Measurements from ENCODE around the gene COL4A1.

COL4A1 gene

GRCh38 chr13:110233951-110234280, 73.0 kb downstream of the COL4A1 start:
- Mint-ChIP-seq H3K27ac (no peak overlapping the region), H3K36me3 (no peaks in the 10 kb centered on the region), H3K27me3 (peaks cover 15% of the 10 kb centered on the region), H3K4me1 (ENCODE audit: low read depth) (no peaks in the 10 kb centered on the region), H3K9me3 (ENCODE audit: low read depth) (no peaks in the 10 kb centered on the region), H3K4me3 (no peak overlapping the region)

DNA sequence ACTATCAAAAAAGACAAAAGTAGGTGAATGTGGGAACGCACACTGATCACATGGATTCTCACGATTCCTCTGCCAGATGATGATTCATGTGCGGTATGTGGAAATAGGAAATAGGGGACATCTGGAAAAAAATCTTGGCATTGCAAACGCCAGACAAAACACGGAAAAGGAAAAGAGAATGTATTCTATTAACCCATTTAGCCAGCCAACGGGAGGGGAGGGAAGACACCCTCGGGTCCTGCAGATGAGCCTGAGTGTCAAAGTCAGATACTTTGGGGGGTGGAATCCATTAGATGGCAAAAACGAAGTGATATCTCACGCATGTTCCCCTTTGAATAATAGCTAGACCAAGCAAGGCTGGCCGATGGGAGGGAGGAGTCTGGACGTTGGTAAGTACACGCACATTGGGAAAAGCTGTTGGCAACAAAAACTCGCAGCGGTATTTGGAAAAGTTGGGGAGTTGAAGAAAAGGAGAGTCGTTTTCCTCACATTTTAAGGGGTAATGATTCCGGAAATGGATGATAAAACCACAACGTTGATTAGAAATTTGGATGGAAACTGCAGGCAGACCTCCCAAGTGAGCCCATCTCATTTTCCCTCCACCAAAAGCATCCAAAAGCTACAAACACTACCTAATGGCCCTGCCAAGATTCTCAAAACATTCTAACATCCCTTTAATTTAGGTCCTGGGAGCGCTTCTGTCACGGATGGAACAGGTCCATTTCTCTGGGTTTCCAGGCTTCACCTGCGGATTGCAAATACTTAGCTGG, 73.6 kb downstream of the COL4A1 start:
- no peak overlapping the region for H3K27ac Mint-ChIP-seq
- H3K36me3 Mint-ChIP-seq: no peaks in the 10 kb centered on the region
- H3K4me3 Mint-ChIP-seq: no peak overlapping the region
- H3K4me1 Mint-ChIP-seq (ENCODE audit: low read depth): no peaks in the 10 kb centered on the region
- peaks cover 15% of the 10 kb centered on the region for H3K27me3 Mint-ChIP-seq
- no peaks in the 10 kb centered on the region for H3K9me3 Mint-ChIP-seq (ENCODE audit: low read depth)

- peaks cover 15% of the 10 kb centered on the region for H3K27me3 Mint-ChIP-seq
- no peaks in the 10 kb centered on the region for H3K4me1 Mint-ChIP-seq (ENCODE audit: low read depth)
- no peaks in the 10 kb centered on the region for H3K36me3 Mint-ChIP-seq
- H3K27ac Mint-ChIP-seq: no peak overlapping the region
- H3K4me3 Mint-ChIP-seq: no peak overlapping the region
- no peaks in the 10 kb centered on the region for H3K9me3 Mint-ChIP-seq (ENCODE audit: low read depth)
These were observed 74.2 kb downstream of the COL4A1 start for GRCh38 chr13:110232756-110233155.

- Mint-ChIP-seq H3K27me3 (peaks cover 15% of the 10 kb centered on the region), H3K27ac (no peak overlapping the region), H3K4me3 (no peak overlapping the region), H3K4me1 (ENCODE audit: low read depth) (no peaks in the 10 kb centered on the region), H3K36me3 (no peaks in the 10 kb centered on the region), H3K9me3 (ENCODE audit: low read depth) (no peaks in the 10 kb centered on the region)
These were observed 74.8 kb downstream of the COL4A1 start for GRCh38 chr13:110232142-110232541.

DNA sequence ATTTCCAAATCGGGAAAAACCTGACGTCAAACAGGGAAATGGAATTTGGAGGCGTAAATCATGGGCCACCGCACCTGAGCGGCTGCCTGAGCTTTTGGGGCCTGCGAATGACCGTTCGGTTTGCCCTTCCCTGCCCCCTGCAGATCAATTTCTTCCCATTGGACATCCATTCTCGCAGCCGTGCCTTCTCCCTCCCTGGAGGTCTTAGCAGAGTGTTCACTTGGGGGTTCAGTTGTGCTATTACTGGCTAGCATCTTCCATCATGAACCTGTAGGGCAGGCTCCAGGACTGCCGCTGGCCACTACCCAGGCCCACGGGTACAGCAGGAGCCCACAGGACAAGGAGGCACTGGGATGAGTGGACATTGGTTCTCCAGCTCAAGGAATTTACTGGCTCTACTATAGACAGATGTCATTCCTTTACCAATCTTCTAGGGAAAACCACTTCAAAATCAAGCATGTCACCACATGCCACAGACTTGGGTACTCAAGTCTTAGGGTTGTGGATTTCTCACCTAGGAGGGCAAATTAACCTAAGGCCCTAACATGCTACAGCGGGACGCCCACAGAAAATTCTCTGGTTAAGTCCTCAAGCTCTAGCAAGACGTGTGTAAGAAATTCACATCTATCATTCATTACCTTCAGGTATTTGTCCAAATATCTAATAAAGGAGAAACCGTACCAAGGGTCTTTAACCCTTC, 75.5 kb downstream of the COL4A1 start:
- Mint-ChIP-seq H3K27ac (no peak overlapping the region), H3K36me3 (no peaks in the 10 kb centered on the region), H3K27me3 (peaks cover 14% of the 10 kb centered on the region), H3K4me1 (ENCODE audit: low read depth) (no peaks in the 10 kb centered on the region), H3K9me3 (ENCODE audit: low read depth) (no peaks in the 10 kb centered on the region), H3K4me3 (no peak overlapping the region)

DNA sequence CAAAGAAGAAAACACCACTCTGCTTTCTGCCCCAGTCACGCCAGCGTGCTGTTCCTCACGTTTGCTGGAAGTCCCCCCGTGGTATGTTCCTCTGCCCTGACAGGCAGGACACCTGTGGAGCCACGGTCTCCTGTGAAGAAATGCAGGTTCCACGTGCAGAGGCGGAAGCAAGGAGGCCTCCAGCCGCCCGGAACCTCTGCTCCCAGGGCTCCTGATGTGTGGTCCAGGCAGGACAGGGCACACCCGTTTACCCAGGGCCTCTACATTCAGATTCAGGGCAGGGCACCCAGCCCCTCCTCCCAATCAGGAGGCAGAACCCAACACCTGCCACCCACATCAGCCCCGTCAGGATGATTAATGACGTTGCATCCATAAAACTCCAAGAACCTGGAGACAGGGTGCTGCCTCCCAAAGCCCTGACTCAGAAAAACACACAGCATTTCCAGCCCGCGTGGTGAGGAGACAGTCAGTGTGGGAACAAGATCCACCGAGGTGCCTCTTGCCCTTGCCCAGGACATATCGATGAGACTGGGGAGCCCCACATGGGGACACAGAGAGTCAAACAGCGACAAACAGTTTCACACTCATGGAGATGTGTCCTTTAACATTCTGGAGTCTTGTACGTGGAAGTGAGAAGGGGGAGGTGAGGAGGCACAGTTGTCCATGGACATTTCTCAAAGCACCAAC, 76.2 kb downstream of the COL4A1 start:
- Mint-ChIP-seq H3K27ac (no peak overlapping the region), H3K36me3 (no peaks in the 10 kb centered on the region), H3K27me3 (peaks cover 14% of the 10 kb centered on the region), H3K4me3 (no peak overlapping the region), H3K9me3 (ENCODE audit: low read depth) (no peaks in the 10 kb centered on the region), H3K4me1 (ENCODE audit: low read depth) (no peaks in the 10 kb centered on the region)

DNA sequence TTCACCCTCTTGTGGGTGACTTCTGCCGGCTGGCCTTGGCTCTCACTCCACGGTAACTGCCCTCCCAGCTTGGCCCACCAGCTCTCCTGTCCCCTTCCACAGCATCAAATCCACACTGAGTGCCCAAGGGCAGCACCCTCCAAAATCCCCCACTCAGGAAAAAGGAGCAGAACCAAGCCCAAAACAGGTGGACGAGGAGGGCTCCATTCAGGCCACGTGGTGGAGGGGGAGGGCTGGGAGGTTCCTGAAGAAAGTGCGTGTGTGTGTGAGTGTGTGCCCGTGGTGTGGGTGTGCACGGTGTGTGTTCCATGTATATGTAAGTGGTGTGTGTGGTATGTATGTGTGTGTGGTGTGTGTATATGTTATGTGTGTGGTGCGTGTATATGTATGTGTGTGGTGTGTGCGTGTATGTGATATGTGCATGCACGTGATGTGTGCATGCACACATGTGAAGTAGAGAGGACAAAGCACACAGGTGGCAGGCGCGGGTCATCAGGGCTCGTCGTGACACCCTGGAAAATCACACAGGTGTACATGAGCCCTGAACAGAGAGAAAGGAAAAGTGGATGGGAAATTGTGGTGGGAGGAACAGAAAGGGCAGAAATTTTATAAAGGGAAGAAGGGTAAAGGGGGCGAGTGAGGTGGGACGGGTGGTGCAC, 76.9 kb downstream of the COL4A1 start:
- no peaks in the 10 kb centered on the region for H3K4me1 Mint-ChIP-seq (ENCODE audit: low read depth)
- H3K36me3 Mint-ChIP-seq: no peaks in the 10 kb centered on the region
- H3K9me3 Mint-ChIP-seq (ENCODE audit: low read depth): no peaks in the 10 kb centered on the region
- no peak overlapping the region for H3K4me3 Mint-ChIP-seq
- H3K27ac Mint-ChIP-seq: no peak overlapping the region
- peaks cover 14% of the 10 kb centered on the region for H3K27me3 Mint-ChIP-seq

DNA sequence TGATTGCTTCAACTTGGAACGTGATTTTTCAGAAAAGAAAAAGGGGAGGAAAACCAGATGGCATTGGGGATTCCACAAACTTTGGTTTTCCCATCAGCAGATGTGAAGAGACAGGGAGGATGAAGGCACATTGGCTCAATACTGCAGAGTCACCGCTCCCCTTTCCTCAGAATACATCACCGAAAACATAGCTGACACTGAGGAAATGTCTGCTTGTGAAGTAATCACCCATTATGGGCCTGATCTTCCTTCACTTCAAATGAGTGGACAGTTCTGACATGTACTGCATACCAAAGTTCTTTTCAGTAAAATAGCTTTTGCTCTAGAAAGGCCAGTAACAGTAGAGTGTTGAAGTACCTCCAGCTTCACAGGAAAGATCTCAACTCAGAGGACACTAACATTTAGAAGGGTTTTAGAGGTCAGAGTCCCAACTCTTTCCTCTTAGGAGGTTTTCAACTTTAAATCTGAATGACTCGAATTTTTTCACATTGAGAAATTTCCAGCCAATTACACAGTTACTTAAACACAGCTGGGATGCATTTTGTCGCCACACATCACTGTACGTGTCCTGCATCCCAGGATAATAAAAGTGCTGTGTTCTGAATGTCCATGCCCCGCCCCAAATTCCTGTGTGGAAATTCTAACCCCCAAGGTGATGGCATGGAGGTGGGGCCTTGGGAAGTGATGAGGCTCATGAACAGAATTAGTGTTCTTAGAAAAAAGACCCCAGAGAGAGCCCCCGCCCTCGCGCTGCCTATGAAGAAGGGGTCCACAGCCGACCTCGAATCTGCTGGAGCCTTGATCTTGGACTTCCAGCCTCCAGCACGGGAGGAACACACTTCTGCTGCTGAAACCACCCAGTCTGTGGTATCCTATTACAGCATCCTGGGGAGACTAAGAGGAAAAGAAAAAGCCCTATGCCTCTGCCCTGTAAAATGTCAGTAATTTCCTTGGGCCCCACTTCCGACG, 77.7 kb downstream of the COL4A1 start:
- H3K36me3 Mint-ChIP-seq: no peaks in the 10 kb centered on the region
- no peaks in the 10 kb centered on the region for H3K4me1 Mint-ChIP-seq (ENCODE audit: low read depth)
- H3K4me3 Mint-ChIP-seq: no peak overlapping the region
- no peak overlapping the region for H3K27ac Mint-ChIP-seq
- H3K9me3 Mint-ChIP-seq (ENCODE audit: low read depth): no peaks in the 10 kb centered on the region
- H3K27me3 Mint-ChIP-seq: peaks cover 11% of the 10 kb centered on the region

DNA sequence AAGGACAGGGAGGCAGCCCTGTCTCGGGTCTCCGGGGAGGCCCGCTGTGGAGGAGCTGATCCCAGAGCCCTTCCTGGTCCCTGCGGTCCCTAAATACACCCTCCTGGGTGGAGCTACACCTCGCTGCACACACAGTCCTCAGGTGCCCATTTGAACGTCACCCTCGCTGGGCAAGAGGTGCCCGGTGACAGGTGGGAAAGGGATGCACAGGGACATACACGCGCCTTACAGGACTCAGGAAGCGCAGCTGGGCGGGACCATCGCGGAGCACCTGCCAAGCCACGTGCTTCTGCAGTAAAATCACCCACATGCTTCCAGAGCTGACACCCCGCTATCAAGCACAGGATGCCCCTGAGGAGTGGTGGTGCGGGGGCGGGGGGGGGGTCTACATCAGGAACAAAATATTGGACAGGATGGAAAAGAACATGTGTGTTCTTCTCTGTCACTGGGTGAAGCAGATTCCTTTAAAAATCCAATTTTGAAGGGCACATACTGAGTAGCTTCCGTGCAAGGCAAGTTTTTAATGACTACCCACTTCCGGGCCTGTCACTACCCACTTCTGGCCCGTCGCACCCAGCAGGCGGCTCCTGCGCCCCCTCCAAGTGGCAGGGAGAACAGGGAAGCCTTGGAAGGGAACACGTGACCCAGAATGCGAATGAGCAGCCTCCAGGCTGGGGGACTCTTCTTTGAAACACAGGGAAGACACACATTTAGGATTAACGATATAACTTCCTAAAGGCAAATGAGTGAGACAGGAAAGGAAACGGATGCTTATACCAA, 78.9 kb downstream of the COL4A1 start:
- no peak overlapping the region for H3K4me3 Mint-ChIP-seq
- H3K27ac Mint-ChIP-seq: no peak overlapping the region
- no peaks in the 10 kb centered on the region for H3K9me3 Mint-ChIP-seq (ENCODE audit: low read depth)
- H3K4me1 Mint-ChIP-seq (ENCODE audit: low read depth): no peaks in the 10 kb centered on the region
- peaks cover 6% of the 10 kb centered on the region for H3K27me3 Mint-ChIP-seq
- H3K36me3 Mint-ChIP-seq: no peaks in the 10 kb centered on the region

DNA sequence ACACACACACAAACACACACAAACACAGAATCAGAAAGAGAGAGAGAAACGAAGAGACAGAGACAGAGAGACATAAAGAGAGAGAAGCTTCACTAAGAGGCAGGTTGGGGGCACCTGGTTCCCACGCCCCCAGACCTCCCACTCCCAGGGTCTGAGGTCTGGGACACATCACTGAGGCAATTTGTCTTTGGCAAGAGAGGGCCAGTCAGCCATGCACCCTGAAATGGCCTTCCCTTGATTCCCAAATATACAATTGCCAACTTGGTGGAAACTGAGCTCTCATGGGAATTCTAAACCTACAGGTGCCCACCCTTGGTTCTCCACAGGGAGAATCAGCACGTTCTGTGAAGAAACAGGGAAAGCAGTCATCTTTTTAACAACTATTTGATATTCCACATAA, 79.5 kb downstream of the COL4A1 start:
- Mint-ChIP-seq H3K36me3 (no peaks in the 10 kb centered on the region), H3K4me1 (ENCODE audit: low read depth) (no peaks in the 10 kb centered on the region), H3K27me3 (peaks cover 5% of the 10 kb centered on the region), H3K9me3 (ENCODE audit: low read depth) (no peaks in the 10 kb centered on the region), H3K4me3 (no peak overlapping the region), H3K27ac (no peak overlapping the region)

DNA sequence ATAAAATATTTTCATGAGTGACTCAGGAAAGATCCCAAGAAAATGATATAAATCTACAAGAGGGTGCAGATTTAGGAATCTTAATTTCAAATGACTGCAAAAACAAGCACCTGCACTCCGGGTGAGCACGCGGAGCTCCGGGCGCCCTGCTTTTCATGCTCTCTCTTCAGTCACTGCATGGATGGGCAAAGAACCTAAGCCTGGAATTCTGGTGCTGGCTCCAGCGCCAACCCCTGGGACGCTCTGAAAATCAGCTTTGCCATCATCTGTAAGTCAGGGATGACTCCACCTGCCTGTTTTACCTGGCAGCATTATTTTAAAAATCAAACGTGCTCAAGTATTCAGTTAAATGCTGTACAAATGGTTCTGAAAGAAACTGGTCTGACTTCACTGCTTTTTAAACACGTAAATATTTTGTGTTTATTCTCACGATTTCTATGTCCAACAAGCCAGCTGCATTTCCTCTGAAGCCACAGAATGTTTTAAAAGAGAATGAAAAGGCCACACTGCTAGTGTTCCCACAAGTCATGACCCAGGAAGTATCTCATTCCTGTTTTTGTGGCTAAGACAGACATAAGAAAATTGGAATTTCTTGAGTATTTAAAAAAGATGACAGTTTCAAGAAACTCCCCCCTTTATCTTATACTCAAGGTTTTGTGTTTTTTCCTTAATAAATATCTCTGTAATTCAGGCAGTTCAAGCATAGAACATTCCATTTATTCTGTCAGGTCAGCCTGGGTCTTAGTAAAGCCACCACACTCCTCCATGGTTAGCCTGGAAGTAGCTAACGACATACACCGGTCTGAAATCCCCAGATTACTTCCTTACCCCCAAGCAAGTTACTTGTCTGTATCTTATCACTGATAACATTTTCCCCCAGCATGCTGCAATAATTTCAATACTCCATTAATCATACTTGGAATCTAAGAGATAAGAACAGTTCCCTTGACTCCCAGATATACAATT, 81.1 kb downstream of the COL4A1 start:
- Mint-ChIP-seq H3K36me3 (no peaks in the 10 kb centered on the region), H3K9me3 (ENCODE audit: low read depth) (no peaks in the 10 kb centered on the region), H3K27ac (no peak overlapping the region), H3K4me3 (no peak overlapping the region), H3K4me1 (ENCODE audit: low read depth) (no peaks in the 10 kb centered on the region), H3K27me3 (peaks cover 3% of the 10 kb centered on the region)

DNA sequence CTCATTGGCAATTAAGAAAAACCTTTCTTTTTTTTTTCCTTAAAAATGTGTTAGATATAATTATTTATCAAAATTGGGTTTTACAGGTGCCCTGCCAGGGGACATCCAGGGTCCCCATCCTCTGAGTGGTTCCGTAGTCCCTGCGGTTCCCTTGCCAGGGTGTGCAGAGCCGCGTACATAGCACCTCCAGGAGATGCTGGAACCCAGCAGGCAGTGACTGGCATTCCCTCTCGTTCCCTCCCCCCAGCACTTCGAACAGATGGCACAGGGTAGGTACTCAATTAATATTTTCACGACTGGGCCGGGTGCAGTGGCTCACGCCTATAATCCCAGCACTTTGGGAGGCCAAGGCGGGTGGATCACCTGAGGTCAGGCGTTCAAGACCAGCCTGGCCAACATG, 82.0 kb downstream of the COL4A1 start:
- no peaks in the 10 kb centered on the region for H3K9me3 Mint-ChIP-seq (ENCODE audit: low read depth)
- no peak overlapping the region for H3K4me3 Mint-ChIP-seq
- H3K27me3 Mint-ChIP-seq: peaks cover 2% of the 10 kb centered on the region
- H3K36me3 Mint-ChIP-seq: no peaks in the 10 kb centered on the region
- H3K27ac Mint-ChIP-seq: no peak overlapping the region
- H3K4me1 Mint-ChIP-seq (ENCODE audit: low read depth): no peaks in the 10 kb centered on the region

DNA sequence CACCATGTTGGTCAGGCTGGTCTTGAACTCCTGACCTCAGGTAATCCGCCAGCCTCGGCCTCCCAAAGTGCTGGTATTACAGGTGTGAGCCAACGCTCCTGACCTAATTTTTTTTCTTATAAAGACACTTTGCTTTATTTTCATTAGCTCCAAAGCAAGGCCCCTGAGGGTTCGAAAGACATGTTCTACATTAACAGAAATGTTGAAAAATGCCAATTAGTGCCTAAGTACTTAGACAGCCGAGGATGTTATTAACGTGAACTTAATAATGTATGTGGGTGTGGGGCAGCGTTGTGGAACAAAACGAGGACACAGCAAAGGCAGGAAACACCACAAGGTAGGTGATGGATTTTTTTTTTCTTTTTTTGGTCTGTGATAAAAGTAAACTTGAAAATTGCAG, 82.4 kb downstream of the COL4A1 start:
- no peak overlapping the region for H3K4me3 Mint-ChIP-seq
- H3K27me3 Mint-ChIP-seq: peaks cover 2% of the 10 kb centered on the region
- H3K4me1 Mint-ChIP-seq (ENCODE audit: low read depth): no peaks in the 10 kb centered on the region
- H3K9me3 Mint-ChIP-seq (ENCODE audit: low read depth): no peaks in the 10 kb centered on the region
- H3K36me3 Mint-ChIP-seq: no peaks in the 10 kb centered on the region
- H3K27ac Mint-ChIP-seq: no peak overlapping the region
